ENCODE data around the gene NCS1. TPM values are rescaled to one million over a fixed set of nuclear protein-coding genes. Genes with fewer than 3 reads are reported as not detected.
A peak's percentile ranks its signal among the peaks of the same experiment; 100 is the strongest.

NCS1 gene
- total and polyA plus RNA-seq, 2 of the 8 experiments (the other 6 are each of a cell fraction or from before 2014, with no cell fraction given), result 34.7 to 47.6 TPM

DNA sequence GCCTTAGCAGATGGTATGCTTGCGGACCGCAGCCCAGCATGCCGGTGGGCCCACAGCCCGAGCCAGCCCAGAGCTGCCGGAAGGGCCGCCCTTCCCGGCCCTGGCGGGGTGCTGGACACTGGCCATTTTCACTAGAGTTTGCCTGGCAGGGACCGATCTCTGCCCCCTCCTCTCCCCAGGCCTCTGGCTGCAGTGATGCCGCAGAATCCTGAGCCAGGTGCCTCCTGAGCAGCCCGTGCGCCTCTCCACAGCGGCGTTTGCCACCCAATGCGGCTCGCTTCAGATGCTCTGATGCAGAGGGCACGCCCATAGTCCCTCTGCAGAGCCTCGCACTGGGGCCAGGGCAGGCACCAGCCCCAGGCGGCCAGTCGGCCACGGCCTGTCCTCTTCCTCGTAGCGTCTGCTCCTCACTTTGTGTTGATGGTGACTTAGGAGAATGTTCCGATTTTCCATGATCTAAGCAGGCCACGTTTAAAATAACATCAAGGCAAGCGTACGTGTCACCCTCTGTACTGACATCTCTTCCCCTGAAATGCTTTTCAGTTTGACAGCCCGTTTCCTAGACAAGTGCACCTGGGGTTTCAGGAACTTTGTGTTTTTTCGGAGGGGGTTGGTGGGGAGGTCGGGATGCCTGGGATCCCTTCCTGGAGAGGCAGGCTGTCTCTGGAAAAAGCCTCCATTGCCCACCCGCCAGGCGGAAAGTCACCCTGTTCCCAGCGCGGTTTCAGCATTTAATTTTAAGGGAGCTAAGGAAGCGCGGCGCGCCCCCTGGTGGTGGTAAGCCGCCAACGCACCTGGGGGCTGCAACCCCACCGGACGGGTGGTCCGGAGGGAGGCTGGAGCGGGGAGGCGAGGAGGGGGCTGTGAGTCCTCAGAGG lies 63.6 kb downstream of the NCS1 start:
- H3K4me2 ChIP-seq (ENCODE audit: insufficient read depth in 1 of 2, low read depth in 2 of 2, low read length in 2 of 2), result no peak overlapping the region
- H4K91ac ChIP-seq (replicated peaks; ENCODE audit: insufficient read length, low read length), result no peak overlapping the region
- no peak overlapping the region for H3K4ac ChIP-seq (replicated peaks; ENCODE audit: insufficient read length, low read depth, low read length)
- peaks cover 0 to 7% (median 2%) of the 10 kb centered on the region in 4 experiments; a peak in 2 of 7 replicates for H3K4me1 ChIP-seq (replicated peaks in 1 of 4; ENCODE audit: control insufficient read depth in 3 of 4, insufficient read depth in 4 of 4, low read length in 3 of 4)
- no peaks in the 10 kb centered on the region for H3K27me3 ChIP-seq (replicated peaks in 1 of 4; ENCODE audit: control insufficient read depth in 3 of 4, extremely low read depth in 1 of 4, insufficient read depth in 3 of 4, low read length in 3 of 4)
- H3K4me3 ChIP-seq (ENCODE audit: extremely low read depth in 1 of 4, insufficient read depth in 2 of 4, low read depth in 3 of 4, low read length in 4 of 4), result no peak overlapping the region
- no peak overlapping the region for H2AFZ ChIP-seq (ENCODE audit: low read length)
- peak overlapping the region in 1 of 4 experiments; percentile 20; a peak in 2 of 7 replicates for H3K9ac ChIP-seq (replicated peaks in 1 of 4; ENCODE audit: extremely low read depth in 1 of 4, low read depth in 3 of 4, low read length in 3 of 4)
- no peak overlapping the region for H2BK12ac ChIP-seq (ENCODE audit: low read depth, low read length)
- H2BK5ac ChIP-seq (ENCODE audit: low read depth, low read length), result no peak overlapping the region; the same call in 1 of the 2 replicates
- no peak overlapping the region for H4K8ac ChIP-seq (ENCODE audit: extremely low read depth, insufficient read depth, low read length)
- no peaks in the 10 kb centered on the region for H3K79me1 ChIP-seq (ENCODE audit: low read depth, low read length)
- H2BK15ac ChIP-seq (ENCODE audit: low read length), result no peak overlapping the region
- H3K23me2 ChIP-seq (ENCODE audit: low read depth, low read length), result no peaks in the 10 kb centered on the region; the same call in 1 of the 2 replicates
- H4K5ac ChIP-seq (ENCODE audit: insufficient read length, low read depth, low read length), result no peak overlapping the region
- no peak overlapping the region for H3K56ac ChIP-seq (replicated peaks; ENCODE audit: insufficient read length, low read depth, low read length)
- no peaks in the 10 kb centered on the region for H3K9me3 ChIP-seq (ENCODE audit: insufficient read depth in 2 of 2, low read depth in 1 of 2, low read length in 1 of 2)
- POLR2A ChIA-PET (ENCODE audit: partially characterized antibody), result interaction anchor here (1.0 kb wide), 2 partner anchors 50 to 122 kb away, joined by 3 read pairs; no protein-coding TSS in a partner anchor
- CTCF ChIA-PET (ENCODE audit: partially characterized antibody), result interaction anchor here (0.6 to 2.0 kb wide), 39 partner anchors 9 to 200 kb away, joined by 3 to 11 read pairs (median 4); partner anchors contain the start of gene HMCN2
- H3K23ac ChIP-seq (ENCODE audit: insufficient read length), result no peak overlapping the region
- no peak overlapping the region for H2BK120ac ChIP-seq (replicated peaks; ENCODE audit: low read depth, low read length)
- no peak overlapping the region for H3K27ac ChIP-seq (ENCODE audit: low read depth, low read length)
- DNase-seq (ENCODE audit: low read depth in 1 of 2, low spot score in 2 of 2) (peak in 1 of 2 experiments; percentile 95), FAIRE-seq (no peak)
- H2BK20ac ChIP-seq (ENCODE audit: low read length), result no peak overlapping the region
- H3K14ac ChIP-seq (ENCODE audit: insufficient read length), result no peak overlapping the region
- H4K20me1 ChIP-seq (replicated peaks in 1 of 2; ENCODE audit: control insufficient read depth in 1 of 2, insufficient read depth in 2 of 2, low read length in 2 of 2), result no peaks in the 10 kb centered on the region
- H3K18ac ChIP-seq (ENCODE audit: extremely low read depth, low read length), result no peak overlapping the region
- H3K79me2 ChIP-seq (ENCODE audit: control insufficient read depth in 1 of 2, insufficient read depth in 2 of 2, low read length in 2 of 2), result no peaks in the 10 kb centered on the region
- peaks cover 0 to 4% (median 0%) of the 10 kb centered on the region in 4 experiments; a peak in 1 of 8 replicates for H3K36me3 ChIP-seq (ENCODE audit: control insufficient read depth in 2 of 4, insufficient read depth in 4 of 4, low read length in 3 of 4)
- no peak overlapping the region for H2AK5ac ChIP-seq (ENCODE audit: low read depth, low read length)
- WGBS, 2 experiments (ENCODE audit: extremely low coverage in 1 of 2, insufficient coverage in 1 of 2, insufficient read length in 1 of 2, insufficient replicate concordance in 2 of 2, low coverage in 1 of 2, low lambda C conversion rate in 2 of 2, missing lambda C conversion rate in 1 of 2), result 60% methylated on average over 45 of the region's 45 CpGs; no CpG with 5 or more reads in 1 of the 2 experiments
- TF ChIP-seq RAD21 (IDR thresholded peaks at IDR 0.05 in 1 of 2, conservative IDR thresholded peaks at IDR 0.05 in 1 of 2; ENCODE audit: low read depth in 2 of 2, low read length in 2 of 2) (peak; percentile 88 to 93), TEAD4 (IDR thresholded peaks at IDR 0.05; ENCODE audit: low read depth, low read length) (no peak), CEBPB (IDR thresholded peaks at IDR 0.05; ENCODE audit: low read depth, low read length) (no peak), MAX (IDR thresholded peaks at IDR 0.05) (0 out of 2 replicates have a peak, but pooled peaks have one; percentile 21), EP300 (IDR thresholded peaks at IDR 0.05; ENCODE audit: borderline replicate concordance in 1 of 2, low read depth in 2 of 2, low read length in 2 of 2) (peak in 1 of 2 experiments; percentile 17; a peak in 1 of 3 replicates), GABPA (IDR thresholded peaks at IDR 0.05; ENCODE audit: borderline replicate concordance, insufficient read depth, low read length) (peak; percentile 65; the same call in 1 of the 2 replicates)
- TF ChIP-seq, protein P1, sequence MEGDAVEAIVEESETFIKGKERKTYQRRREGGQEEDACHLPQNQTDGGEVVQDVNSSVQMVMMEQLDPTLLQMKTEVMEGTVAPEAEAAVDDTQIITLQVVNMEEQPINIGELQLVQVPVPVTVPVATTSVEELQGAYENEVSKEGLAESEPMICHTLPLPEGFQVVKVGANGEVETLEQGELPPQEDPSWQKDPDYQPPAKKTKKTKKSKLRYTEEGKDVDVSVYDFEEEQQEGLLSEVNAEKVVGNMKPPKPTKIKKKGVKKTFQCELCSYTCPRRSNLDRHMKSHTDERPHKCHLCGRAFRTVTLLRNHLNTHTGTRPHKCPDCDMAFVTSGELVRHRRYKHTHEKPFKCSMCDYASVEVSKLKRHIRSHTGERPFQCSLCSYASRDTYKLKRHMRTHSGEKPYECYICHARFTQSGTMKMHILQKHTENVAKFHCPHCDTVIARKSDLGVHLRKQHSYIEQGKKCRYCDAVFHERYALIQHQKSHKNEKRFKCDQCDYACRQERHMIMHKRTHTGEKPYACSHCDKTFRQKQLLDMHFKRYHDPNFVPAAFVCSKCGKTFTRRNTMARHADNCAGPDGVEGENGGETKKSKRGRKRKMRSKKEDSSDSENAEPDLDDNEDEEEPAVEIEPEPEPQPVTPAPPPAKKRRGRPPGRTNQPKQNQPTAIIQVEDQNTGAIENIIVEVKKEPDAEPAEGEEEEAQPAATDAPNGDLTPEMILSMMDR (IDR thresholded peaks at IDR 0.05; ENCODE audit: control extremely low read depth in 1 of 3, insufficient read depth in 1 of 3, low read depth in 1 of 3, low read length in 3 of 3), result peak in 2 of 3 experiments; percentile 92 to 94; a peak in 3 of 4 replicates

Data from H1 (cell line).